HepG2 (cell line): ENCODE data around the gene YKT6. TPM values are rescaled to one million over a fixed set of nuclear protein-coding genes. Genes with fewer than 3 reads are reported as not detected.
A peak's percentile ranks its signal among the peaks of the same experiment; 100 is the strongest.

Experiments
- ATAC-seq: fragments of 200-7000 bp; cut with Tn5 transposase; 3 replicates; pipeline ENCODE4 v1.9.1; 2020; ENCODE audit warnings: mild to moderate bottlenecking, moderate library complexity
- BruUV-seq: library from RNA; stranded (reverse); fragments of 400-500 nt; replicated peaks from 2 replicates; lab custom pipeline; 2021; lab: Mats Ljungman, UMichigan
- CTCF ChIA-PET: fragments of 300-600 bp; formaldehyde crosslinking; extraction: SDS; loops from one replicate; lab custom pipeline; 2021; ENCODE audit warnings: low total read pairs, inconsistent platforms, low intra/inter-chr PET ratio; lab: Yijun Ruan, JAX
- POLR2A ChIA-PET: fragments of 350-600 bp; sonication (Branson Sonifier 250); formaldehyde crosslinking; loops from one replicate; lab custom pipeline; 2020; ENCODE audit warnings: antibody characterized with exemption, inconsistent platforms; lab: Yijun Ruan, JAX
- DNase-seq: peaks from one replicate; pipeline ENCODE4 v3.0.0-alpha.2; 2015; ENCODE audit warnings: low spot score
- FAIRE-seq: peaks from 3 replicates; lab custom pipeline; 2011; peaks lifted over from hg19 to GRCh38; lab: Jason Lieb, UNC
- H2AFZ ChIP-seq: one replicate; pipeline ENCODE4 v1.6.1; 2011; ENCODE audit warnings: low read length, inconsistent platforms
- H3K27ac ChIP-seq: fragments of 300-600 bp; 3 replicates; pipeline ENCODE4 v1.8.0; 2011; ENCODE audit warnings: mixed run types, mild to moderate bottlenecking, mixed read lengths, low read length, inconsistent platforms; ENCODE audit not compliant: insufficient read depth; ENCODE audit errors: extremely low read length
- H3K27me3 ChIP-seq, 2 experiments: fragments of 200-600 bp in 1 of 2; 2 replicates in 1 of 2; 3 replicates in 1 of 2; pipeline versions ENCODE4 v1.6.0 to v1.8.0; 2011; ENCODE audit warnings: low read length in 2 of 2, mild to moderate bottlenecking in 2 of 2, moderate library complexity in 2 of 2, inconsistent platforms in 1 of 2; ENCODE audit not compliant: insufficient read depth in 2 of 2, control insufficient read depth in 1 of 2
- H3K36me3 ChIP-seq, 2 experiments: fragments of 200-600 bp in 1 of 2; replicated peaks in 1 of 2; 2 replicates in 1 of 2; 3 replicates in 1 of 2; pipeline versions ENCODE4 v1.5.1 to v1.8.0; 2011; ENCODE audit warnings: low read length in 2 of 2, inconsistent platforms in 1 of 2; ENCODE audit not compliant: insufficient read depth in 2 of 2, control insufficient read depth in 1 of 2
- H3K4me1 ChIP-seq: 2 replicates; pipeline ENCODE4 v1.5.1; 2012; ENCODE audit warnings: low read length, inconsistent platforms; ENCODE audit not compliant: insufficient read depth
- H3K4me2 ChIP-seq: 2 replicates; pipeline ENCODE4 v1.6.0; 2011; ENCODE audit warnings: low read depth, low read length, inconsistent platforms
- H3K4me3 ChIP-seq, 3 experiments: fragments of 200-600 bp in 1 of 3; sonication (generic), shearing (Covaris generic) in 1 of 3; replicated peaks in 1 of 3; 2 replicates each; pipeline ENCODE4 v1.5.1; 2011 to 2016; ENCODE audit warnings: low read length in 3 of 3, inconsistent platforms in 2 of 3, low read depth in 2 of 3, mild to moderate bottlenecking in 2 of 3, control low read depth in 1 of 3, mixed read lengths in 1 of 3; ENCODE audit not compliant: insufficient read depth in 1 of 3
- H3K79me2 ChIP-seq: one replicate; pipeline ENCODE4 v1.6.1; 2011; ENCODE audit warnings: low read length, inconsistent platforms; ENCODE audit not compliant: insufficient read depth
- H3K9ac ChIP-seq: 2 replicates; pipeline ENCODE4 v1.6.0; 2011; ENCODE audit warnings: mild to moderate bottlenecking, low read depth, low read length, inconsistent platforms; ENCODE audit not compliant: insufficient read depth
- H3K9me3 ChIP-seq: 2 replicates; pipeline ENCODE4 v1.5.1; 2012; ENCODE audit warnings: mild to moderate bottlenecking, low read length
- H4K20me1 ChIP-seq: 2 replicates; pipeline ENCODE4 v1.6.0; 2011; ENCODE audit warnings: inconsistent platforms, mild to moderate bottlenecking, low read length, moderate library complexity; ENCODE audit not compliant: insufficient read depth
- BHLHE40 ChIP-seq: IDR thresholded peaks from 2 replicates; pipeline ENCODE4 v1.6.1; 2011; ENCODE audit warnings: low read length, improper control_type of control experiment
- JUND ChIP-seq: sonication (generic); formaldehyde crosslinking; IDR thresholded peaks from 2 replicates; pipeline ENCODE4 v1.8.0; 2022; ENCODE audit warnings: mild to moderate bottlenecking, missing genetic modification reagents
- NONO ChIP-seq, 2 experiments: fragments of 450-650 bp in 1 of 2; sonication (generic) in 1 of 2; formaldehyde crosslinking in 1 of 2; IDR thresholded peaks in 1 of 2; conservative IDR thresholded peaks in 1 of 2; 2 replicates each; pipeline versions ENCODE4 v1.6.1 to v1.8.0; 2017 to 2022; ENCODE audit warnings: mild to moderate bottlenecking in 1 of 2, missing genetic modification reagents in 1 of 2, moderate library complexity in 1 of 2
- PHF20 ChIP-seq: sonication (generic); formaldehyde crosslinking; IDR thresholded peaks from 2 replicates; pipeline ENCODE4 v1.5.0; 2020; ENCODE audit warnings: mild to moderate bottlenecking, missing genetic modification reagents
- SNAPC5 ChIP-seq: sonication (generic); formaldehyde crosslinking; IDR thresholded peaks from 2 replicates; pipeline ENCODE4 v1.8.1; 2023; ENCODE audit warnings: mild to moderate bottlenecking, missing genetic modification reagents, borderline replicate concordance
- WIZ ChIP-seq: sonication (generic); formaldehyde crosslinking; IDR thresholded peaks from 2 replicates; pipeline ENCODE4 v1.5.1; 2020; ENCODE audit warnings: mild to moderate bottlenecking, missing genetic modification reagents
- ZMYM3 ChIP-seq: sonication (generic); formaldehyde crosslinking; IDR thresholded peaks from 2 replicates; pipeline ENCODE4 v1.5.1; 2020; ENCODE audit warnings: mild to moderate bottlenecking, missing genetic modification reagents
- ZNF224 ChIP-seq: sonication (generic); formaldehyde crosslinking; IDR thresholded peaks from 2 replicates; pipeline ENCODE4 v1.5.0; 2020; ENCODE audit warnings: mild to moderate bottlenecking, missing genetic modification reagents
- ZNF607 ChIP-seq: sonication (generic); formaldehyde crosslinking; IDR thresholded peaks from 2 replicates; pipeline ENCODE4 v1.5.1; 2020; ENCODE audit warnings: missing genetic modification reagents, mild to moderate bottlenecking, borderline replicate concordance
- ZNF644 ChIP-seq: IDR thresholded peaks from 2 replicates; pipeline ENCODE4 v1.6.1; 2016; ENCODE audit warnings: low read depth
- WGBS: methylation state at CpG from one replicate; pipeline ENCODE4 v1.1.6; 2017; ENCODE audit warnings: low lambda C conversion rate; 5-methylcytosine and 5-hydroxymethylcytosine counted together
- in situ Hi-C: cut with HindIII; loops from 2 replicates; pipeline ENCODE4 v1.10.0; 2017; ENCODE audit warnings: low pct_unique_long_range_greater_than_20kb; ENCODE audit not compliant: extremely low pct_ligation_motif_present
- intact Hi-C: fragments of 100-400 bp; cut with micrococcal nuclease; formaldehyde crosslinking; loops from one replicate; pipeline ENCODE4 v1.10.0; 2022; ENCODE audit not compliant: unreplicated experiment
- polyA plus RNA-seq, 8 experiments: library from polyadenylated mRNA; depleted of rRNA in 3 of 8; stranded (reverse) in 7 of 8; unstranded in 1 of 8; fragments of >200 nt; fragmentation: Illumina TruSeq in 4 of 8; extraction: Trizol in 4 of 8; gene quantifications; 2 replicates each; pipeline versions ENCODE4 v1.2.1 to v1.2.3, GENCODE V29; 2011 to 2016; ENCODE audit warnings: low read depth in 4 of 8, missing spikeins in 1 of 8, mixed read lengths in 1 of 8; ENCODE audit not compliant: insufficient read depth in 1 of 8
- total RNA-seq, 5 experiments: library from RNA; depleted of rRNA; stranded (reverse); fragments of >200 nt; fragmentation: Illumina TruSeq; extraction: Trizol; gene quantifications; 2 replicates each; pipeline ENCODE4 v1.2.3, GENCODE V29; 2016; ENCODE audit warnings: low read depth in 1 of 5
- TF ChIP-seq, protein P1 (sequence below): sonication (generic); formaldehyde crosslinking; IDR thresholded peaks from 2 replicates; pipeline ENCODE4 v1.4.0; 2020; ENCODE audit warnings: missing genetic modification reagents
- TF ChIP-seq, protein P2 (sequence below): sonication (generic); formaldehyde crosslinking; IDR thresholded peaks from one replicate; pipeline ENCODE4 v1.5.1; 2020; ENCODE audit warnings: mild to moderate bottlenecking, missing genetic modification reagents; ENCODE audit errors: not compliant biosample characterization
- TF ChIP-seq, protein P3 (sequence below): sonication (generic); formaldehyde crosslinking; IDR thresholded peaks from 2 replicates; pipeline ENCODE4 v1.4.0; 2020; ENCODE audit warnings: missing genetic modification reagents

Gene YKT6
- total and polyA plus RNA-seq, 2 of the 13 experiments (the other 11 are each of a cell fraction or from before 2014, with no cell fraction given): 52.2 to 60.3 TPM

- peaks cover 39% of the 10 kb centered on the region for H3K4me1 ChIP-seq
- intact Hi-C loops (no loop called here), in situ Hi-C loops (no loop called here)
- H3K9me3 ChIP-seq: no peaks in the 10 kb centered on the region
- H2AFZ ChIP-seq: no peak overlapping the region
- ATAC-seq (no peak), FAIRE-seq (no peak), DNase-seq (no peak)
- no peak overlapping the region for H3K27ac ChIP-seq
- ChIA-PET CTCF (interaction anchor here (0.7 kb wide), 1 partner anchor 115 kb away, joined by 3 read pairs; no protein-coding TSS in a partner anchor), POLR2A (no interaction called here)
- H3K9ac ChIP-seq: no peak overlapping the region
- peaks cover 14 to 44% of the 10 kb centered on the region in 2 experiments; a peak in 4 of 5 replicates for H3K27me3 ChIP-seq
- H3K79me2 ChIP-seq: no peaks in the 10 kb centered on the region
- no peak overlapping the region for H3K4me3 ChIP-seq
- no TSS peak for BruUV-seq
- 57% methylated on average over 11 of the region's 11 CpGs for whole genome bisulfite sequencing
- peak overlapping the region; percentile 54; the same call in 1 of the 2 replicates for H3K4me2 ChIP-seq
- no peaks in the 10 kb centered on the region for H4K20me1 ChIP-seq
- no peaks in the 10 kb centered on the region for H3K36me3 ChIP-seq
- no peak for TF ChIP-seq WIZ (CRISPR knock-in tag)
- TF ChIP-seq BHLHE40: no peak
- TF ChIP-seq ZNF644 (CRISPR knock-in tag): no peak
- no peak for TF ChIP-seq ZMYM3 (CRISPR knock-in tag)
- no peak for TF ChIP-seq SNAPC5 (CRISPR knock-in tag)
- TF ChIP-seq PHF20 (CRISPR knock-in tag): no peak
- TF ChIP-seq, protein P1, sequence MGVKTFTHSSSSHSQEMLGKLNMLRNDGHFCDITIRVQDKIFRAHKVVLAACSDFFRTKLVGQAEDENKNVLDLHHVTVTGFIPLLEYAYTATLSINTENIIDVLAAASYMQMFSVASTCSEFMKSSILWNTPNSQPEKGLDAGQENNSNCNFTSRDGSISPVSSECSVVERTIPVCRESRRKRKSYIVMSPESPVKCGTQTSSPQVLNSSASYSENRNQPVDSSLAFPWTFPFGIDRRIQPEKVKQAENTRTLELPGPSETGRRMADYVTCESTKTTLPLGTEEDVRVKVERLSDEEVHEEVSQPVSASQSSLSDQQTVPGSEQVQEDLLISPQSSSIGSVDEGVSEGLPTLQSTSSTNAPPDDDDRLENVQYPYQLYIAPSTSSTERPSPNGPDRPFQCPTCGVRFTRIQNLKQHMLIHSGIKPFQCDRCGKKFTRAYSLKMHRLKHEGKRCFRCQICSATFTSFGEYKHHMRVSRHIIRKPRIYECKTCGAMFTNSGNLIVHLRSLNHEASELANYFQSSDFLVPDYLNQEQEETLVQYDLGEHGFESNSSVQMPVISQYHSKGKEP (CRISPR knock-in tag): no peak
- TF ChIP-seq NONO (IDR thresholded peaks at IDR 0.05): no peak
- TF ChIP-seq NONO (CRISPR knock-in tag; conservative IDR thresholded peaks at IDR 0.05): no peak
- no peak for TF ChIP-seq ZNF607 (CRISPR knock-in tag)
- no peak for TF ChIP-seq ZNF224 (CRISPR knock-in tag)
- TF ChIP-seq, protein P2, sequence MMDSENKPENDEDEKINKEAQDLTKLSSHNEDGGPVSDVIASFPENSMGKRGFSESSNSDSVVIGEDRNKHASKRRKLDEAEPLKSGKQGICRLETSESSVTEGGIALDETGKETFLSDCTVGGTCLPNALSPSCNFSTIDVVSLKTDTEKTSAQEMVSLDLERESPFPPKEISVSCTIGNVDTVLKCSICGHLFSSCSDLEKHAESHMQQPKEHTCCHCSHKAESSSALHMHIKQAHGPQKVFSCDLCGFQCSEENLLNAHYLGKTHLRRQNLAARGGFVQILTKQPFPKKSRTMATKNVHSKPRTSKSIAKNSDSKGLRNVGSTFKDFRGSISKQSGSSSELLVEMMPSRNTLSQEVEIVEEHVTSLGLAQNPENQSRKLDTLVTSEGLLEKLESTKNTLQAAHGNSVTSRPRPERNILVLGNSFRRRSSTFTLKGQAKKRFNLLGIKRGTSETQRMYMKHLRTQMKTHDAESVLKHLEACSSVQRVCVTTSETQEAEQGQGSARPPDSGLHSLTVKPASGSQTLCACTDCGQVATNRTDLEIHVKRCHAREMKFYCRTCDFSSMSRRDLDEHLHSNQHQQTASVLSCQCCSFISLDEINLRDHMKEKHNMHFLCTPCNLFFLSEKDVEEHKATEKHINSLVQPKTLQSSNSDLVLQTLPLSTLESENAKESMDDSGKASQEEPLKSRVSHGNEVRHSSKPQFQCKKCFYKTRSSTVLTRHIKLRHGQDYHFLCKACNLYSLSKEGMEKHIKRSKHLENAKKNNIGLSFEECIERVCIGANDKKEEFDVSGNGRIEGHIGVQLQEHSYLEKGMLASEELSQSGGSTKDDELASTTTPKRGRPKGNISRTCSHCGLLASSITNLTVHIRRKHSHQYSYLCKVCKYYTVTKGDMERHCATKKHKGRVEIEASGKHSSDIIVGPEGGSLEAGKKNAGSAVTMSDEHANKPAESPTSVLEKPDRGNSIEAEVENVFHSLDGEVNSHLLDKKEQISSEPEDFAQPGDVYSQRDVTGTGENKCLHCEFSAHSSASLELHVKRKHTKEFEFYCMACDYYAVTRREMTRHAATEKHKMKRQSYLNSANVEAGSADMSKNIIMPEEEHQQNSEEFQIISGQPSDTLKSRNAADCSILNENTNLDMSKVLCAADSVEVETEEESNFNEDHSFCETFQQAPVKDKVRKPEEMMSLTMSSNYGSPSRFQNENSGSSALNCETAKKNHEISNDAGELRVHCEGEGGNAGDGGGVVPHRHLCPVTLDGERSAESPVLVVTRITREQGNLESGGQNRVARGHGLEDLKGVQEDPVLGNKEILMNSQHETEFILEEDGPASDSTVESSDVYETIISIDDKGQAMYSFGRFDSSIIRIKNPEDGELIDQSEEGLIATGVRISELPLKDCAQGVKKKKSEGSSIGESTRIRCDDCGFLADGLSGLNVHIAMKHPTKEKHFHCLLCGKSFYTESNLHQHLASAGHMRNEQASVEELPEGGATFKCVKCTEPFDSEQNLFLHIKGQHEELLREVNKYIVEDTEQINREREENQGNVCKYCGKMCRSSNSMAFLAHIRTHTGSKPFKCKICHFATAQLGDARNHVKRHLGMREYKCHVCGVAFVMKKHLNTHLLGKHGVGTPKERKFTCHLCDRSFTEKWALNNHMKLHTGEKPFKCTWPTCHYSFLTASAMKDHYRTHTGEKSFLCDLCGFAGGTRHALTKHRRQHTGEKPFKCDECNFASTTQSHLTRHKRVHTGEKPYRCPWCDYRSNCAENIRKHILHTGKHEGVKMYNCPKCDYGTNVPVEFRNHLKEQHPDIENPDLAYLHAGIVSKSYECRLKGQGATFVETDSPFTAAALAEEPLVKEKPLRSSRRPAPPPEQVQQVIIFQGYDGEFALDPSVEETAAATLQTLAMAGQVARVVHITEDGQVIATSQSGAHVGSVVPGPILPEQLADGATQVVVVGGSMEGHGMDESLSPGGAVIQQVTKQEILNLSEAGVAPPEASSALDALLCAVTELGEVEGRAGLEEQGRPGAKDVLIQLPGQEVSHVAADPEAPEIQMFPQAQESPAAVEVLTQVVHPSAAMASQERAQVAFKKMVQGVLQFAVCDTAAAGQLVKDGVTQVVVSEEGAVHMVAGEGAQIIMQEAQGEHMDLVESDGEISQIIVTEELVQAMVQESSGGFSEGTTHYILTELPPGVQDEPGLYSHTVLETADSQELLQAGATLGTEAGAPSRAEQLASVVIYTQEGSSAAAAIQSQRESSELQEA: no peak
- TF ChIP-seq, protein P3, sequence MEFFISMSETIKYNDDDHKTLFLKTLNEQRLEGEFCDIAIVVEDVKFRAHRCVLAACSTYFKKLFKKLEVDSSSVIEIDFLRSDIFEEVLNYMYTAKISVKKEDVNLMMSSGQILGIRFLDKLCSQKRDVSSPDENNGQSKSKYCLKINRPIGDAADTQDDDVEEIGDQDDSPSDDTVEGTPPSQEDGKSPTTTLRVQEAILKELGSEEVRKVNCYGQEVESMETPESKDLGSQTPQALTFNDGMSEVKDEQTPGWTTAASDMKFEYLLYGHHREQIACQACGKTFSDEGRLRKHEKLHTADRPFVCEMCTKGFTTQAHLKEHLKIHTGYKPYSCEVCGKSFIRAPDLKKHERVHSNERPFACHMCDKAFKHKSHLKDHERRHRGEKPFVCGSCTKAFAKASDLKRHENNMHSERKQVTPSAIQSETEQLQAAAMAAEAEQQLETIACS (CRISPR knock-in tag): no peak
- TF ChIP-seq JUND (CRISPR knock-in tag): no peak
These were observed 21.3 kb downstream of the YKT6 start for GRCh38 chr7:44222074-44222473.
